ENCODE results near the gene COL11A2. TPM values are rescaled to one million over a fixed set of nuclear protein-coding genes. Genes with fewer than 3 reads are reported as not detected.

The COL11A2 gene
- total RNA-seq, 1 experiment from 2014 or later = 2.3 TPM

DNA sequence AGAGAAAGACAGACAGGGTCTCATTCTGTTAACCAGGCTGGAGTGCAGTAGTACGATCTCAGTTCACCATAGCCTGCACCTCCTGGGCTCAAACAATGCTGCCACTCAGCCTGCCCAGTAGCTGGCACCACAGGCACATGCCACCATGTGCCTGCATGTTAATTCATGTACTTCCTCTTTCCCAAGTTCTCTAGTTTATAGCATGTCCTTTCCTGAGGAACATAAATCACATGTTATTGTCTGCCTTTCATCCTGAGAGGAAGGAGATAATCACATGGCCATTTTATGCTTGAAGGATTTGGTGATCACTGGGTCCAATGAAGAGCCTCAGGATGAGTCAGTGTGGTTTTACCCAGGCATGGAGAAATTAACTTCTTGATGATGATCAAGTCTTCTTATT lies 47.9 kb downstream of the COL11A2 start:
- H3K27me3 ChIP-seq (ENCODE audit: insufficient read depth, low read length) = no peaks in the 10 kb centered on the region
- Mint-ChIP-seq H3K4me1 (peaks cover 16 to 17% of the 10 kb centered on the region in 2 experiments), H3K36me3 (ENCODE audit: insufficient read depth in 1 of 3, low read depth in 3 of 3) (peaks cover 0 to 3% (median 0%) of the 10 kb centered on the region in 3 experiments; a peak in 3 of 7 replicates), H3K27ac (no peak overlapping the region), H3K27me3 (ENCODE audit: low read depth) (peaks cover 6% of the 10 kb centered on the region), H3K9me3 (peaks cover 3 to 6% of the 10 kb centered on the region in 2 experiments; a peak in 3 of 5 replicates), H3K4me3 (no peak overlapping the region)
- H4K8ac ChIP-seq (replicated peaks; ENCODE audit: insufficient read length, low read depth, low read length) = no peak overlapping the region
- H3K4me1 ChIP-seq (ENCODE audit: insufficient read depth, low read length) = no peaks in the 10 kb centered on the region
- no peak overlapping the region for H3K18ac ChIP-seq (ENCODE audit: insufficient read length, low read depth, low read length)
- no peak overlapping the region for H2BK15ac ChIP-seq (ENCODE audit: low read depth, low read length)
- H3K23ac ChIP-seq (ENCODE audit: insufficient read length, low read depth, low read length) = no peak overlapping the region
- no peak overlapping the region for H3K4me2 ChIP-seq (ENCODE audit: insufficient read depth, insufficient read length, low read length)
- H4K5ac ChIP-seq (ENCODE audit: insufficient read length, low read depth, low read length) = no peak overlapping the region
- no peak overlapping the region for H3K27ac ChIP-seq (ENCODE audit: insufficient read length, low read depth, low read length)
- H2BK12ac ChIP-seq (ENCODE audit: insufficient read length, low read depth, low read length) = no peak overlapping the region
- no peak overlapping the region for H3T11ph ChIP-seq (ENCODE audit: low read length)
- H3K9me3 ChIP-seq (ENCODE audit: control insufficient read depth, low read depth, low read length) = no peaks in the 10 kb centered on the region
- no peak overlapping the region for H3K14ac ChIP-seq (ENCODE audit: insufficient read depth, low read length)
- H3K9ac ChIP-seq (ENCODE audit: extremely low read depth, insufficient read length, low read length) = no peak overlapping the region
- H4K20me1 ChIP-seq (ENCODE audit: control insufficient read depth, insufficient read depth, insufficient read length) = no peaks in the 10 kb centered on the region
- DNase-seq = no peak
- WGBS (ENCODE audit: extremely low coverage, insufficient read length, low lambda C conversion rate) = no CpG with 5 or more reads among the region's 1 CpG
- no peak overlapping the region for H3K56ac ChIP-seq (ENCODE audit: insufficient read length, low read depth, low read length)
- H2BK5ac ChIP-seq (ENCODE audit: insufficient read length, low read length) = no peak overlapping the region
- no peaks in the 10 kb centered on the region for H3K79me1 ChIP-seq (ENCODE audit: insufficient read depth, low read depth, low read length, poor library complexity, severe bottlenecking)
- no peaks in the 10 kb centered on the region for H3K23me2 ChIP-seq (ENCODE audit: insufficient read length, low read depth, low read length, poor library complexity, severe bottlenecking)
- H4K91ac ChIP-seq (ENCODE audit: insufficient read length, low read depth, low read length) = no peak overlapping the region
- H2BK20ac ChIP-seq (ENCODE audit: low read depth, low read length, poor library complexity, severe bottlenecking) = no peak overlapping the region
- no peak overlapping the region for H2AFZ ChIP-seq (ENCODE audit: low read length)
- H2AK5ac ChIP-seq (ENCODE audit: insufficient read length, low read length) = no peak overlapping the region
- TF ChIP-seq, protein P1, sequence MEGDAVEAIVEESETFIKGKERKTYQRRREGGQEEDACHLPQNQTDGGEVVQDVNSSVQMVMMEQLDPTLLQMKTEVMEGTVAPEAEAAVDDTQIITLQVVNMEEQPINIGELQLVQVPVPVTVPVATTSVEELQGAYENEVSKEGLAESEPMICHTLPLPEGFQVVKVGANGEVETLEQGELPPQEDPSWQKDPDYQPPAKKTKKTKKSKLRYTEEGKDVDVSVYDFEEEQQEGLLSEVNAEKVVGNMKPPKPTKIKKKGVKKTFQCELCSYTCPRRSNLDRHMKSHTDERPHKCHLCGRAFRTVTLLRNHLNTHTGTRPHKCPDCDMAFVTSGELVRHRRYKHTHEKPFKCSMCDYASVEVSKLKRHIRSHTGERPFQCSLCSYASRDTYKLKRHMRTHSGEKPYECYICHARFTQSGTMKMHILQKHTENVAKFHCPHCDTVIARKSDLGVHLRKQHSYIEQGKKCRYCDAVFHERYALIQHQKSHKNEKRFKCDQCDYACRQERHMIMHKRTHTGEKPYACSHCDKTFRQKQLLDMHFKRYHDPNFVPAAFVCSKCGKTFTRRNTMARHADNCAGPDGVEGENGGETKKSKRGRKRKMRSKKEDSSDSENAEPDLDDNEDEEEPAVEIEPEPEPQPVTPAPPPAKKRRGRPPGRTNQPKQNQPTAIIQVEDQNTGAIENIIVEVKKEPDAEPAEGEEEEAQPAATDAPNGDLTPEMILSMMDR (conservative IDR thresholded peaks at IDR 0.05) = no peak
- no peak overlapping the region for H2BK120ac ChIP-seq (ENCODE audit: low read depth, low read length, poor library complexity, severe bottlenecking)
- no peaks in the 10 kb centered on the region for H3K79me2 ChIP-seq (ENCODE audit: insufficient read depth, low read length)
- H3K4ac ChIP-seq (ENCODE audit: low read depth, low read length) = no peak overlapping the region
